Measurements from ENCODE around the gene FAM120AOS.

Gene FAM120AOS

DNA sequence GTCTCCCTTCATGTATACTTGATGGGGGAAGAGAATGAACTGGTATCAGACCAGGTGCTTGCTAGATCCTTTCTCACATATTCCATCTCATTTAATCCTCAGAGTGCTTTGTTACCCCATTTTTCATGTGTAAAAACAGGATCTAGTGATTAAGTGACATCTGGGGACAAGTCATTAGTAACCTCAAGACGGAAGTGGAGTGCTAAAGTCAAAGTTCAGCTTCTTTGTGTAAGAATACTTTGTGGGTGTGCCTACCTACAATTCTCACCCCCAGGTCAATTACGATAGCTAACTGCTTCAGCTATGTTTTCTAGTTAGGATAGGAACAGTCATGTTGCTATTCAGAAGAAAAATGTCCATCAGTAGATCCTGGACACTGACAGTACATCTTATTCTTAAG lies 3.1 kb upstream of the FAM120AOS start:
- no peaks in the 10 kb centered on the region for H3K27me3 ChIP-seq (ENCODE audit: insufficient read depth, poor library complexity, severe bottlenecking)
- H3K4me3 ChIP-seq (ENCODE audit: severe bottlenecking): no peak overlapping the region
- H3K4me1 ChIP-seq (ENCODE audit: insufficient read depth, poor library complexity, severe bottlenecking): peaks cover 45% of the 10 kb centered on the region
- ATAC-seq (ENCODE audit: low read depth) (no peak), DNase-seq (ENCODE audit: low spot score) (no peak)
- H3K9me3 ChIP-seq (ENCODE audit: severe bottlenecking): no peaks in the 10 kb centered on the region
- TF ChIP-seq, protein P1, sequence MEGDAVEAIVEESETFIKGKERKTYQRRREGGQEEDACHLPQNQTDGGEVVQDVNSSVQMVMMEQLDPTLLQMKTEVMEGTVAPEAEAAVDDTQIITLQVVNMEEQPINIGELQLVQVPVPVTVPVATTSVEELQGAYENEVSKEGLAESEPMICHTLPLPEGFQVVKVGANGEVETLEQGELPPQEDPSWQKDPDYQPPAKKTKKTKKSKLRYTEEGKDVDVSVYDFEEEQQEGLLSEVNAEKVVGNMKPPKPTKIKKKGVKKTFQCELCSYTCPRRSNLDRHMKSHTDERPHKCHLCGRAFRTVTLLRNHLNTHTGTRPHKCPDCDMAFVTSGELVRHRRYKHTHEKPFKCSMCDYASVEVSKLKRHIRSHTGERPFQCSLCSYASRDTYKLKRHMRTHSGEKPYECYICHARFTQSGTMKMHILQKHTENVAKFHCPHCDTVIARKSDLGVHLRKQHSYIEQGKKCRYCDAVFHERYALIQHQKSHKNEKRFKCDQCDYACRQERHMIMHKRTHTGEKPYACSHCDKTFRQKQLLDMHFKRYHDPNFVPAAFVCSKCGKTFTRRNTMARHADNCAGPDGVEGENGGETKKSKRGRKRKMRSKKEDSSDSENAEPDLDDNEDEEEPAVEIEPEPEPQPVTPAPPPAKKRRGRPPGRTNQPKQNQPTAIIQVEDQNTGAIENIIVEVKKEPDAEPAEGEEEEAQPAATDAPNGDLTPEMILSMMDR (IDR thresholded peaks at IDR 0.05; ENCODE audit: poor library complexity, severe bottlenecking): no peak
- no peak overlapping the region for H3K27ac ChIP-seq (ENCODE audit: poor library complexity, severe bottlenecking)
- peaks cover 56% of the 10 kb centered on the region for H3K36me3 ChIP-seq (ENCODE audit: low read depth)

DNA sequence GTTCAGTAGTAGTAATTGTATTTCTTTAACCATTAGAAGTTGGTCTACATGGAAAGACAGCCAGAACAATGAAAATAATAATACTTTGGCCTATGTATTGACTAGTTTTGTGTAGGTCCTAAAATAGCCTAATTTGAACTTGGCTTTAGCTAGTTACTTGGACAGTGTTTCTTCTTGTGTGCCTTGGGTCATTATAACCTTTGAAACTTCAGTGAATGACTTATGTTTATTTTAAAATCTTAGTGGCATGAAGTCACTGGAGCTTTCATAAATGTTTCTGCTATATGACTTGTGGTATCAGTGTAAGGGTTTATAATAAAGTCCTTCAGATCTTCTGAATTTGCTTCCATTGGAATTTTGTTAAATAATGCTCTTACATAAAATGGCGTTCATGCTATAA lies 2.6 kb upstream of the FAM120AOS start:
- peaks cover 40% of the 10 kb centered on the region for H3K4me1 ChIP-seq (ENCODE audit: insufficient read depth, poor library complexity, severe bottlenecking)
- no peaks in the 10 kb centered on the region for H3K27me3 ChIP-seq (ENCODE audit: insufficient read depth, poor library complexity, severe bottlenecking)
- H3K9me3 ChIP-seq (ENCODE audit: severe bottlenecking): no peaks in the 10 kb centered on the region
- ATAC-seq (ENCODE audit: low read depth) (no peak), DNase-seq (ENCODE audit: low spot score) (no peak)
- H3K36me3 ChIP-seq (ENCODE audit: low read depth): peaks cover 56% of the 10 kb centered on the region
- TF ChIP-seq, protein P1 (IDR thresholded peaks at IDR 0.05; ENCODE audit: poor library complexity, severe bottlenecking): no peak
- H3K4me3 ChIP-seq (ENCODE audit: severe bottlenecking): no peak overlapping the region
- H3K27ac ChIP-seq (ENCODE audit: poor library complexity, severe bottlenecking): no peak overlapping the region

DNA sequence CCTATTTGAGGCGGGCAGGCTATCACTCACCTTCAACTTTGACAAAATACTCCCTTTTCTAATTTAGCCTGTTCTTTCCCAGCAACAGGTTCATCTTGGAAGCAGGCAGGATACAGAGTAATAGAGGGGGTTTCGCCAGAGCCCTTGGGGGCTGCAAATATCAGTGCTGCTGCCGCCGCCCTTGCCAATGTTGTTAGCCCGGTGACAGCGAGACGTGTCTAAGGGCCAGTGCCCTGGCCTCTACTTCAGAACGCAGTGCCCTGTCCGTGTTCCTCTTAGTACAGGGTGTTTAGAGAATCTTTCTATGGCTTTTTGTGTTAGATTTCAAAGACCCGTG lies 703 bp downstream of the FAM120AOS start:
- DNase-seq (ENCODE audit: low spot score) (no peak), ATAC-seq (ENCODE audit: low read depth) (no peak)
- TF ChIP-seq, protein P1 (IDR thresholded peaks at IDR 0.05; ENCODE audit: poor library complexity, severe bottlenecking): no peak
- Histone ChIP-seq H3K36me3 (ENCODE audit: low read depth) (peaks cover 65% of the 10 kb centered on the region), H3K4me3 (ENCODE audit: severe bottlenecking) (peak overlapping the region; percentile 88), H3K9me3 (ENCODE audit: severe bottlenecking) (no peaks in the 10 kb centered on the region), H3K27me3 (ENCODE audit: insufficient read depth, poor library complexity, severe bottlenecking) (no peaks in the 10 kb centered on the region), H3K4me1 (ENCODE audit: insufficient read depth, poor library complexity, severe bottlenecking) (peaks cover 24% of the 10 kb centered on the region), H3K27ac (ENCODE audit: poor library complexity, severe bottlenecking) (peak overlapping the region; percentile 81)

DNA sequence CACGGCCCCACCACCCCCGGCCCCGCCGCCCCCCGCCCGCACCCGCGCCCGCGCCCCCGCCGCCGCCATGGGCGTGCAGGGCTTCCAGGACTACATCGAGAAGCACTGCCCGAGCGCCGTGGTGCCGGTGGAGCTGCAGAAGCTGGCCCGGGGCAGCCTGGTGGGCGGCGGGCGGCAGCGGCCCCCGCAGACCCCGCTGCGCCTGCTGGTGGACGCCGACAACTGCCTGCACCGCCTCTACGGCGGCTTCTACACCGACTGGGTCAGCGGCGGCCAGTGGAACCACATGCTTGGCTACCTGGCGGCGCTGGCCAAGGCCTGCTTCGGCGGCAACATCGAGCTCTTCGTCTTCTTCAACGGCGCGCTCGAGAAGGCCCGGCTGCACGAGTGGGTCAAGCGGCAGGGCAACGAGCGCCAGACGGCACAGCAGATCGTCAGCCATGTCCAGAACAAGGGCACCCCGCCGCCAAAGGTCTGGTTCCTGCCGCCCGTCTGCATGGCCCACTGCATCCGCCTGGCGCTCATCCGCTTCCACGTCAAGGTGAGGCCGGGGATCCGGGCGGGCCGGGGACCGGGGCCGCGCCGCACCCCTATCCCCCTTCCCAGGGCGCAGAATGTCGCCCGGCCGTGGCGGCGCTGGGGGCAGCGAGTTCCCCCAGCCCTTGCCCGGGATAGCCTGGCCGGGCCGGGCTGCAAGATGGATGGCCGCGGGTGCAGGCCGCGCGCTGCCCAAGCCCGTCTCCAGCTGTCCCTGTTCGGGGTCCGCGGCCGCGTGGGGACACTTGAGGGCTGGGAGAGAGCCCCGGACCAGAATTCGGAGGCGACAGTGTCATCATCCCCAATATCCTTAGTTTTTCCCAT lies 1.3 kb downstream of the FAM120AOS start:
- peak; percentile 67 for DNase-seq (ENCODE audit: low spot score)

More for the DNA sequence above, 1.3 kb downstream of the FAM120AOS start:
- Histone ChIP-seq H3K27ac (ENCODE audit: poor library complexity, severe bottlenecking) (peak overlapping the region; percentile 81), H3K27me3 (ENCODE audit: insufficient read depth, poor library complexity, severe bottlenecking) (no peaks in the 10 kb centered on the region), H3K4me1 (ENCODE audit: insufficient read depth, poor library complexity, severe bottlenecking) (peaks cover 24% of the 10 kb centered on the region), H3K4me3 (ENCODE audit: severe bottlenecking) (peak overlapping the region; percentile 88), H3K9me3 (ENCODE audit: severe bottlenecking) (no peaks in the 10 kb centered on the region), H3K36me3 (ENCODE audit: low read depth) (peaks cover 71% of the 10 kb centered on the region)
- TF ChIP-seq, protein P1 (IDR thresholded peaks at IDR 0.05; ENCODE audit: poor library complexity, severe bottlenecking): peak; percentile 6
- ATAC-seq (ENCODE audit: low read depth): peak; percentile 9; the same call in 2 of the 3 replicates

Data from RWPE2 (cell line).